Measurements from ENCODE around the gene RFLNA.

DNA sequence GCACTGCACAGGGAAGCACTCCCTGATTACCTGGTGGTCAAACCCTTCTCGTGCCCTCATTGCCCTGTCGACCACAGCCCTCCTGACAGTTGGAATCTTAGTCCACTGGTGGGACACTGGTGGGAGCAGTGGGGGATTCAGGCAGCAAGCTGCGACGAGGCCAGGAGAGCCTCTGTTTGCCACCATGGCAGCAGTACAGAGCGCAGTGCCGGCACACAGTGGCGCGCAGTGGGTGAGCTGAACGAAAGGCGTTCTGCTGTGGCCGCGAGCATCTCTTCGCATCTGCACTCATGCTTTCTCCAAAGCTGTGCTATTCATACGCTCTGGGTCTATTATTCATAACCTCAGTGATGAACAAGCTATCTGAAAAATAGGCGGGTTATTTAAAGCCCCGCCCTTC is 14.3 kb downstream of the RFLNA start:
- TF ChIP-seq, protein P1, sequence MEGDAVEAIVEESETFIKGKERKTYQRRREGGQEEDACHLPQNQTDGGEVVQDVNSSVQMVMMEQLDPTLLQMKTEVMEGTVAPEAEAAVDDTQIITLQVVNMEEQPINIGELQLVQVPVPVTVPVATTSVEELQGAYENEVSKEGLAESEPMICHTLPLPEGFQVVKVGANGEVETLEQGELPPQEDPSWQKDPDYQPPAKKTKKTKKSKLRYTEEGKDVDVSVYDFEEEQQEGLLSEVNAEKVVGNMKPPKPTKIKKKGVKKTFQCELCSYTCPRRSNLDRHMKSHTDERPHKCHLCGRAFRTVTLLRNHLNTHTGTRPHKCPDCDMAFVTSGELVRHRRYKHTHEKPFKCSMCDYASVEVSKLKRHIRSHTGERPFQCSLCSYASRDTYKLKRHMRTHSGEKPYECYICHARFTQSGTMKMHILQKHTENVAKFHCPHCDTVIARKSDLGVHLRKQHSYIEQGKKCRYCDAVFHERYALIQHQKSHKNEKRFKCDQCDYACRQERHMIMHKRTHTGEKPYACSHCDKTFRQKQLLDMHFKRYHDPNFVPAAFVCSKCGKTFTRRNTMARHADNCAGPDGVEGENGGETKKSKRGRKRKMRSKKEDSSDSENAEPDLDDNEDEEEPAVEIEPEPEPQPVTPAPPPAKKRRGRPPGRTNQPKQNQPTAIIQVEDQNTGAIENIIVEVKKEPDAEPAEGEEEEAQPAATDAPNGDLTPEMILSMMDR (IDR thresholded peaks at IDR 0.05): no peak
- no peak for TF ChIP-seq POLR2A (IDR thresholded peaks at IDR 0.05)

Data from uterus (tissue), 2 donors.